Suprapubic skin (tissue), 4 donors: ENCODE measurements around the gene MAGEB10. TPM values are rescaled to one million over a fixed set of nuclear protein-coding genes. Genes with fewer than 3 reads are reported as not detected.

ENCODE experiments used
- DNase-seq, 2 donors: peaks; one replicate each; pipeline ENCODE4 v3.0.0-alpha.2; 2019; ENCODE audit warnings: low spot score in 2 of 2
- H3K27ac ChIP-seq: fragments of 200-600 bp; sonication (generic); one replicate; pipeline ENCODE4 v1.5.1; 2019
- H3K27me3 ChIP-seq: fragments of 200-600 bp; sonication (generic); one replicate; pipeline ENCODE4 v1.5.1; 2019
- H3K36me3 ChIP-seq: fragments of 200-600 bp; sonication (generic); one replicate; pipeline ENCODE4 v1.5.1; 2019
- H3K4me1 ChIP-seq: fragments of 200-600 bp; sonication (generic); one replicate; pipeline ENCODE4 v1.5.1; 2019
- H3K4me3 ChIP-seq: fragments of 200-600 bp; sonication (generic); one replicate; pipeline ENCODE4 v1.5.1; 2019; ENCODE audit warnings: mild to moderate bottlenecking
- H3K9me3 ChIP-seq: fragments of 200-600 bp; sonication (generic); one replicate; pipeline ENCODE4 v1.5.1; 2019
- CTCF ChIP-seq, 2 donors: fragments of 200-600 bp in 1 of 2; fragments of 450-650 bp in 1 of 2; sonication (generic) in 1 of 2; IDR thresholded peaks; one replicate each; pipeline ENCODE4 v1.5.1; 2016 to 2019; ENCODE audit warnings: antibody characterized with exemption in 2 of 2, mild to moderate bottlenecking in 1 of 2, moderate library complexity in 1 of 2
- EP300 ChIP-seq: sonication (generic); formaldehyde crosslinking; IDR thresholded peaks from one replicate; pipeline ENCODE4 v1.6.1; 2017; ENCODE audit warnings: antibody characterized with exemption
- POLR2A ChIP-seq, 2 donors: fragments of 450-650 bp; IDR thresholded peaks; one replicate each; pipeline ENCODE4 v1.6.1; 2017; ENCODE audit warnings: antibody characterized with exemption in 2 of 2, mild to moderate bottlenecking in 2 of 2, moderate library complexity in 2 of 2
- POLR2AphosphoS5 ChIP-seq, 3 donors: sonication (generic); formaldehyde crosslinking; IDR thresholded peaks; one replicate each; pipeline ENCODE4 v1.6.1; 2017; ENCODE audit warnings: antibody characterized with exemption in 3 of 3
- WGBS: methylation state at CpG from one replicate; pipeline ENCODE4 v1.1.5; 2018; 5-methylcytosine and 5-hydroxymethylcytosine counted together
- total RNA-seq, 4 donors: library from RNA; depleted of rRNA; stranded (reverse); fragments of >200 nt; gene quantifications; one replicate each; pipeline ENCODE4 v1.1.0, GENCODE V29; 2016

MAGEB10 gene
- total RNA-seq, 4 donors from 2014 or later = not detected

DNA sequence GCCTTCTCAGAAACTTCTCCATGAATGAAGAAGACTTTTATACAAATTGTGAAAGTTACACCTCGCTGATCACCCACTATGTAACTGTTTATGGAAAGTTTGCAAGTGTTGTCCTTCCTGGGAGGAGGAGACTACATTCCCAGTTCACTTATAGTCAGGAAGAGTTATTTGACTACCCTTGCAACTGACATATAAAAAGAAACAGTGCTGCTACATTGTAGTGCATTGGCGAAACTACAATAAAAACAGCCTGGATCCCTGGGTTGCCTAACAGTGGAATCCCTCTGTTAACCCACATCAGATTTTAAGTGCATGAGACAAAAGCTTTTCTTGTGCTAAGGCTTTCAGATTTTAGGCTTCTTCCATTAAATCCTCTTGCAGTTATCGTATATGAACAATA is 30.4 kb downstream of the MAGEB10 start:
- 80% methylated on average over 3 of the region's 3 CpGs for whole genome bisulfite sequencing

GRCh38 chrX:27840881-27841280 is 33.1 kb downstream of the MAGEB10 start:
- Histone ChIP-seq H3K4me3 (no peak overlapping the region), H3K4me1 (no peaks in the 10 kb centered on the region), H3K9me3 (no peaks in the 10 kb centered on the region), H3K27ac (no peak overlapping the region), H3K27me3 (no peaks in the 10 kb centered on the region), H3K36me3 (no peaks in the 10 kb centered on the region)
- DNase-seq = no peak
- WGBS = 47% methylated on average over 3 of the region's 3 CpGs
- TF ChIP-seq POLR2A (IDR thresholded peaks at IDR 0.05) = no peak
- no peak for TF ChIP-seq EP300
- TF ChIP-seq CTCF (IDR thresholded peaks at IDR 0.05) = no peak
- no peak for TF ChIP-seq POLR2AphosphoS5 (IDR thresholded peaks at IDR 0.05)

More for the DNA sequence above, 30.4 kb downstream of the MAGEB10 start:
- Histone ChIP-seq H3K4me3 (no peak overlapping the region), H3K36me3 (no peaks in the 10 kb centered on the region), H3K9me3 (no peaks in the 10 kb centered on the region), H3K27me3 (no peaks in the 10 kb centered on the region), H3K27ac (no peak overlapping the region), H3K4me1 (no peaks in the 10 kb centered on the region)
- no peak for TF ChIP-seq POLR2AphosphoS5 (IDR thresholded peaks at IDR 0.05)
- no peak for TF ChIP-seq POLR2A (IDR thresholded peaks at IDR 0.05)
- TF ChIP-seq EP300 = no peak
- DNase-seq = no peak

GRCh38 chrX:27842859-27843258 is 35.1 kb downstream of the MAGEB10 start:
- no peaks in the 10 kb centered on the region for H3K27me3 ChIP-seq
- no peaks in the 10 kb centered on the region for H3K9me3 ChIP-seq
- no peaks in the 10 kb centered on the region for H3K4me1 ChIP-seq
- WGBS = 43% methylated on average over 4 of the region's 4 CpGs
- TF ChIP-seq CTCF (IDR thresholded peaks at IDR 0.05) (no peak), POLR2A (IDR thresholded peaks at IDR 0.05) (no peak), POLR2AphosphoS5 (IDR thresholded peaks at IDR 0.05) (no peak), EP300 (no peak)
- H3K27ac ChIP-seq = no peak overlapping the region
- H3K4me3 ChIP-seq = no peak overlapping the region
- DNase-seq = no peak
- no peaks in the 10 kb centered on the region for H3K36me3 ChIP-seq

DNA sequence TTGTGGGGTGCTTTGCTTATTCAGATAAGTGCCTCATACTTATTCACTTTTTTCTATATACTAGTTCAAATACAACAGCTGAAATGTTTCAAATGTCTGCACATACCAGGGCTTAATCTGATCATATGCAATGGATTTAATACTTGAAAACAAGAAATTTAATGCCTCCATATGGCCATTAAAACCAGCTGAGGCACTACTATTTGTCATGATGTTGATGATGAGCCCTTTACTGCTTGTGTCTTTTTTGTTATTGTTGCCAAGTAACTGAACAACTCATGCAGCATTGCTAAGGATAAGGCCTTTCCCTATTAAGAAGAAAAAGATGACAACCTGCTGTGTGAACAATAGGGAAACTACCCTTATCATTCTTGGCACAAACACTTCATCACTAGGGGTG is 52.5 kb downstream of the MAGEB10 start:
- Histone ChIP-seq H3K9me3 (no peaks in the 10 kb centered on the region), H3K4me1 (no peaks in the 10 kb centered on the region), H3K27ac (no peak overlapping the region), H3K27me3 (no peaks in the 10 kb centered on the region), H3K4me3 (no peak overlapping the region), H3K36me3 (no peaks in the 10 kb centered on the region)
- TF ChIP-seq POLR2A (IDR thresholded peaks at IDR 0.05) (no peak), POLR2AphosphoS5 (IDR thresholded peaks at IDR 0.05) (no peak), CTCF (IDR thresholded peaks at IDR 0.05) (no peak), EP300 (no peak)
- DNase-seq = no peak

GRCh38 chrX:27863809-27864208 is 56.0 kb downstream of the MAGEB10 start:
- Histone ChIP-seq H3K4me3 (no peak overlapping the region), H3K36me3 (no peaks in the 10 kb centered on the region), H3K27ac (no peak overlapping the region), H3K4me1 (no peaks in the 10 kb centered on the region), H3K27me3 (no peaks in the 10 kb centered on the region), H3K9me3 (no peaks in the 10 kb centered on the region)
- WGBS = 62% methylated on average over 31 of the region's 35 CpGs
- DNase-seq = no peak
- TF ChIP-seq EP300 = no peak
- no peak for TF ChIP-seq POLR2A (IDR thresholded peaks at IDR 0.05)
- TF ChIP-seq CTCF (IDR thresholded peaks at IDR 0.05) = no peak
- TF ChIP-seq POLR2AphosphoS5 (IDR thresholded peaks at IDR 0.05) = no peak

Other genes starting within 250 kb of the MAGEB10 start
- gene DCAF8L2, start 217.6 kb upstream of the MAGEB10 start, total RNA-seq = not detected
- gene DCAF8L1, start 173.5 kb downstream of the MAGEB10 start, total RNA-seq = not detected